NCI-H2196 treated with DMSO at 0.1 percent for 48 hours (cell line): Measurements from ENCODE around the gene ANKRD9.
"Not testable (repeated sequence)": the region's sequence is repeated elsewhere in the genome, so short reads cannot be mapped to it uniquely, and the experiment has no call there.

Source experiments
- DNase-seq: peaks from one replicate; lab custom pipeline; 2025; ENCODE audit not compliant: unreplicated experiment; lab: John Stamatoyannopoulos, UW

Gene ANKRD9, protein sequence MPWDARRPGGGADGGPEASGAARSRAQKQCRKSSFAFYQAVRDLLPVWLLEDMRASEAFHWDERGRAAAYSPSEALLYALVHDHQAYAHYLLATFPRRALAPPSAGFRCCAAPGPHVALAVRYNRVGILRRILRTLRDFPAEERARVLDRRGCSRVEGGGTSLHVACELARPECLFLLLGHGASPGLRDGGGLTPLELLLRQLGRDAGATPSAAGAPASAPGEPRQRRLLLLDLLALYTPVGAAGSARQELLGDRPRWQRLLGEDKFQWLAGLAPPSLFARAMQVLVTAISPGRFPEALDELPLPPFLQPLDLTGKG

GRCh38 chr14:102509746-102510615, at the start of gene ANKRD9:
TSS of gene ANKRD9 (minus strand) at chr14:102509776. CDS start at chr14:102507889, 1,887 bp downstream.
- DNase-seq: peak; percentile 55

GRCh38 chr14:102558556-102558955, 49.0 kb upstream of the ANKRD9 start:
- no peak for DNase-seq

DNA sequence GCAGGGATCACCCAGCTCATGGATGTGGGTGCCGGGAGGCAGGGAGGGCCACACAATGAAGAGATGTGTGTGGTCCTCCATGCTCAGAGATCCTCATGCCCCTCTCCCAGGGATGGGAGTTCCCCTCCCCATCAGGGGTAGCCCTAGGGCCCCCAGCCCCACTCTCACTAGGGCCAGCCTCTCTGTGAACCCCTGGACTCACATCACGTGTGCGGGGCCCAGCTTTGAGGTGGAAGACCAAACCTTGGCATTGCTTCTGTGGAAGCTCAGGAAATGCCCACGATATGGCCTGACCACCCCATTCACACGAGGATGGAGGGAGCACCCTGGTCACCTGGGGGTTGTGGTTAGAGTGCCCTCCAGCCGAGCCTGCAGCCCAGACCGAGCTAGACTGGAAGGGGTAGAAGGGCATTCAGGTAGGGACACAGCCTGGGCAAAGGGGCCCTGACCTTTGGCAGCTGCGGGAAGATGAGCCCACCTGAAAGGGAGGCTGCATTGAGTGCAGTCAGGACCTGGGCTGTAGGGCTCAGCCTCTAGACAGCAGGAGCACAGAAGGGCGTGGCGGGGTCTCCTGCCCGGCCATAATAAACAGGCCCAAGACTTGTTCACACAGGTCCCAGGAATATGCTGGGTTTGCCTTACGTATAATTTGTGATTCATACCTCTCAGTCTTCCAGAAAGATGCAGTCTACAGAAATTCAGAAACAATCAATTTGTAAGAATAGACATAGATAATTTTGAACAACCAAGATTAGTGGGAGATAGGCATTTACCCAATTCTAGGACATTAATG, 48.1 kb upstream of the ANKRD9 start:
- DNase-seq: no peak

DNA sequence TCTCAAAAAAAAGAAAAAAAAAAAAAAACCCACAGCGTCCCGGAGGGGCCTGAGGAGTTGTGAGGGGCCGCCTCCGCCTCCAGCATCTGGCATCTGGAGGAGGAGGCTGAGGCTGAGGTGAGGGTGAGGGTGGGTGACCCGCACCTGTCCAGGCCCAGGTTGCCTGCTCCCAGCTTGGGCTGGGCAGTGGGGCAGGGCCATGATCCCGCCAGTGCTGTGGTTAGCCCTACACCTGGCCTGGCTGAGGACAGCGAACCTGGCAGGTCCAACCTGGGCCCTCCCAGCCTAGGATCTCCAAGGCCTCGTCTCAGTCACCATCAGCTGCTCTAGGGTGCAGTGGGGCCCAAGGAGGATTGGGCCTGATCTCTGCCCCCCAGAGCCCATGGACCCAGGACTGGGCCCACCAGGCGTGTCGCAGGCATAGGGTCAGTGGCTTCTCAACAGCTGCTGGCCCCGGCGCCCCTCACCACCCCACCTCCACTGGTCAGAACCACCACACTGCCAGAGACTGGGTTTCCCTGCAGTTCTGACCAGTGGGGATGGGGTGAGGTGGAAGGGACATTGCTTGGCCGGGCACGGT, 46.6 kb upstream of the ANKRD9 start:
- DNase-seq: no peak

DNA sequence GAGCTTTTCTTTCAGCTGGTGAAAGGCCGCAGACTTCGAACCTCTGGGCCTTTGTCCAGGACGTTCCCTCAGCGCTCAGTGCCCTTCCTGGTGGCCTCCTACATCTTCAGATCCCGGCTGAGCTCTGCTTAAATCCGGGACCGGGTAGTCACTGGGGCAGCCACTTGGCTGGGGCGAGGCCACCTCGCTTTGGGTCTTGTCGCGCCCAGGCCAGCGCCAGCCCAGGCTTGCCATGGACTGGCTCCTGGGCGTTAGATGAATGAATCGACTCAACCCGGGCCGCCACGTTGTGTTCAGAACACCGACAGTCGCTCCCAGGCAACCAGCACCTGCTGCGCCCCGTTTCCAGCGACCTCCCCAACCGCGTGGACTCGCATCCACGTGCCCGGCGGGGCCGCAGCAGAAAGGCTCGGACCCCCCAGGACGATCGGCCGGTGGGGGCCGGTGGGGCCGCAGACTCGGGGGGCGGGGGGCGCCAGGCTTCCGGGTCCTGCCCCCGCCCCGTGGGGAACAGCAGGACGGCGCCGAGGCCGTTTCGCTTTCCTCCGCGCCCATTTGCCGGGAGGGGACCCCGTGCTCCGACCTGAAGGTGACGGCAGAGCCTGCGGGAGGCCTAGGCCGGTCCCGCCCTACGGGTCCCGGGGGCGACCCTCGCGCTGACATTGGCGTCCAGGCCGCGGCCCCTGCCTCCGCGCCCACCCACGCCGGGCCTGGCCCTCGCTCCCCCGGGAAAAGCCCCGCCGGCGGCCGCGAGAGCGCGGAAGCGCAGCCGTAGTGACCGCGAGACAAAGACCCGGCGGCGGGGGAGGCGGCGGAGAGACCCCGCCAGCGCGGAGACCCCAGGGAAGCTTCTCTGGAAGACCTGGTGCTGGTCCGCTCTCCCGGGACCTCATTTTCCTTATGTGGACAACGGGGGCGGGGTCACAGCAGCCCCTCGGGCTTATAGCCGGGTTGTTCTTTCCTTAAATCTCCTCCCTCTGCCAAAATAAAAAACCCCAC, 45.5 kb upstream of the ANKRD9 start:
- DNase-seq: no peak

DNA sequence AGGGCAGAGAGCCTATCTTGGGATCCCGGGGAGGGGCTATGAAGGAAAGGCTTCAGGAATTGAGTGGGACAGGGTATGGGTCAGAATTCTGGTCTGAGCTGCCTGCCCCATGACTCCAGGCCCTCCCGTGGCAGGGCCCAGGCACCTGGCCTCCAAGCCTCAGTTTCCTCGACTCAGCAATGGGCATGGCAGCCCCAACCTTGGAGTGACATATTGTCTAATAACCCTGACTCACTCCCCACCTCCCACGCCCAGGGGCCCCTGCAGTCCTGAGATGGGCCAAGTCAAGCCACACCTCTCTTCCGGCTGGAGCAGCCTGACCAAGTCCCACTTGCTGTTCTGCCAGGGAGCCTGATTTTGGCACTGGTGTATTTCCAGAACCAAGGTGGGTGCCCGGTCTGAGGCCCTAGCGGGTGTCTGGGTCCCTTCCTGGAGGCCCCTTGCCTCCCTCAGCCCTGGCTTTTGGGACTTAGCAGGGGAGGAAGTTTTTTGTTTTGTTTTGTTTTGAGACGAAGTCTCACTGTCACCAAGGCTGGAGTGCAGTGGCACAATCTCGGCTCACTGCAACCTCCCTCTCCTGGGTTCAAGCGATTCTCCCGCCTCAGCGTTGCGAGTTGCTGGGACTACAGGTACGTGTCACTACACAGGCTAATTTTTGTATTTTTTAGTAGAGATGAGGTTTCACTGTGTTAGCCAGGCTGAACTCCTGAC, 42.6 kb upstream of the ANKRD9 start:
- no peak for DNase-seq

DNA sequence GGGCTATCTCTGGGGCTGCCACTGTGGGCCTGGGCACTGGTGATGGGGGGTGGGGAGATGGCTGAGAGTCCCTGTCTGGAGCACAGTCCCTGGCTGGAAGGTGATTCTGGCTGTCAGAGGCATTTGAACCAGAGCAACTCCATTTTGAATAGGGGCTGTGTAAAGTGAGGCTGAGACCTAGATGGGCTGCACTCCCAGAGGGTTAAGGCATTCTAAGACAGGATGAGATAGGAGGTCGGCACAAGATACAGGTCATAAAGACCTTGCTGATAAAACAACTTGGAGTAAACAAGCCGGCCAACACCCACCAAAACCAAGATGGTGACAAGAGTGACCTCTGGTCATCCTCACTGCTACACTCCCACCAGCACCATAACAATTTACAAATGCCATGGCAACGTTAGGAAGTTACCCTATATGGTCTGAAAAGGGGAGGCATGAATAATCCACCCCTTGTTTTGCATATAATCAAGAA, 41.4 kb upstream of the ANKRD9 start:
- DNase-seq: not testable (repeated sequence)

DNA sequence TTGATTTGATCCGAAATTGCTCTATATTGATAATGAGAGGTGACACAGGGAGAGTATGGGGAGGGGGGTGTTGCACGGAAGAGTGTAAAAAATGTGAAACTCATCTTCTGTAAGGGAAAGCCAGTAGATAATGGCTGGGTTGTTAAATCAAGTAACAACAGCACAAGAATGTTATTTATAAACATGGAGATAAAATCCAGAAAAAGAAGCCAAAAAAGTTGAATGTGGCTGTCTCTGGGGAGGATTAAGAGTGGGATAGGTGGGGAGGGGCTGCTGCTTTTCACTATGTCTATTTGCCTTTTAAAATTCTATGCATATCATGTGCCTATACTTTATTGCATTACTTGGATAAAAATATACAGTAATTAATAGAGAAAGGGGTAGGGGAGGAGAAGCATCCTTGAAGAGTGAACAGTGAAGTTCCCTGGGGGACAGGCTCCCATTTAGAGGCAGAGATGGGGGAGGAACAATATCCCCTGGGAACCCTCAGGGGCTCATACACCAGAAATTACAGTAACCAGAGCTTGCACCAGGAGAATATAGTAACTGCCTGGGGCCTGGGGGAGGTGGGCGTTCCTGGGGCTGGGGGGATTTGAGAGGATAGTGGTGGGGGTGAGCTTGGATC, 39.2 kb upstream of the ANKRD9 start:
- no peak for DNase-seq

- DNase-seq: no peak
Measured at GRCh38 chr14:102545461-102546265, 36.1 kb upstream of the ANKRD9 start.

DNA sequence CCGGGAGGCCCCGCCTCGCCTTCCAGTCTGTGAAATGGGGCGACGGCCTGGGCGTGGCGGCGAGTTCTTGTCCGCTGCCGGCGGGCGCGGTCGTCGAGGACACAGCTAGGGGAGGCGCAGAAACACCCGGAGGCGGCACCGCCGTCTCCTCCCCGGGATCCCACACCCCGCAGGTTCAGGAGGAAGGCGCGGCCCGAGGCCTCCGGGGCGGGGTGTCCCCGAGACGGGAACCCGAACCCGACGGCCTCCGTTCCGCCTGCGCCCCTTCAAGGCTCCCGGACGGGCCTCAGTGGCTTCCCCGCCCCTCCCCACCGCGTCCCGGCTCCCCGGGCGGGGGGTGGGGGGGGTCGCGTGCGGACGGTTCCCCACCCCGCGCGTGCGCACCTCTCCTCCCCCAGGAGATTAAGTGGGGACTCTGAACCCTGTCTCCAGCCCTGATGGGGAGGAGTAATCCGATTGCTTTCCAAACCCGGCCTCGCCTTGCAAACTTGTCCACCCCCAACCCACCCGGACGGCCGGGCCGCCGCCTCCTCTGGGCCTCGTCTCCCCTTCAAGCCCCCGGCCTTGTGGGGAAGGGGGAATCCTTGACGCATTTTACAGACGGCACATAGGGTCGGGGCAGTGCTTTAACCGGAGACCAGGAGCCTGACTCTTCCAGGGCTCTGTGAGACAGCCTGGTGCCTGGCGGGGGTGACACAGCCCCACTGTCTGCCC, 35.3 kb upstream of the ANKRD9 start:
- no peak for DNase-seq

DNA sequence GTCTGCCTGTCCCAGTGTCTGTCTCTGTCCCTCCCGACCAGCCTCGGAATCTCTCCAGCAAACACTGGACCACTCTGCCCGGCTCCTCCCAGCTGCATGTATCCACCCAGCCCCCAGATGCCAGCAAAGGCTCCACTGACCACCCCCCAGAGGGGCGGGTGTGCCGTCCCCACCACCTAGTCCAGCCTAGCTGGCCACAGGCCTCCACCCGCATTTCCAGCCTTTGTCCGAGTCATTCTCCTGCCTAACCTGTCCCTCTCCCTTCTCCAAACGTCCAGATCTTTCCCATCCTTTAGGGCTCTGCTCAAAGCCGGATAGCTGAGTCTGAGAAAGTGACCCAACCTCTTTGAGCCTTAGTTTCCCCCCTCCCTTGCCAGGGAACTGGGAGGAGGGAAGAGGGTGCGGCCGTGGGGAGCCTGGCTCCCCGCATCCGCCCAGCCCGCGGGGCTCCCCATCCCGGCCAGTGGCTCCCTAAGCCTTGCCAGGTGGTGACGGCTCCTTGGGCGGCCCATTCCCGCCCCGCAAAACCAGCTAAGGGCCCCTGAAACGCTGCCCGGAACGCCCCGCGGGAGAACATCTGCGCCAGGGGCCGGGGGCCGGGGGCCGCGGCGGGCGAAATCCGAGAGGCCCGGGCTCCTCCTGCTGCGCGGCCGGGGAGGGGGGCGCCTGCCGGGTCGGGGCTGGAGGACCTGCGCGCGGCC, 34.6 kb upstream of the ANKRD9 start:
- no peak for DNase-seq

GRCh38 chr14:102541771-102542170, 32.2 kb upstream of the ANKRD9 start:
- no peak for DNase-seq

GRCh38 chr14:102541029-102541491, 31.5 kb upstream of the ANKRD9 start:
- DNase-seq: not testable (repeated sequence)

GRCh38 chr14:102540315-102541028, 30.9 kb upstream of the ANKRD9 start:
- no peak for DNase-seq

DNA sequence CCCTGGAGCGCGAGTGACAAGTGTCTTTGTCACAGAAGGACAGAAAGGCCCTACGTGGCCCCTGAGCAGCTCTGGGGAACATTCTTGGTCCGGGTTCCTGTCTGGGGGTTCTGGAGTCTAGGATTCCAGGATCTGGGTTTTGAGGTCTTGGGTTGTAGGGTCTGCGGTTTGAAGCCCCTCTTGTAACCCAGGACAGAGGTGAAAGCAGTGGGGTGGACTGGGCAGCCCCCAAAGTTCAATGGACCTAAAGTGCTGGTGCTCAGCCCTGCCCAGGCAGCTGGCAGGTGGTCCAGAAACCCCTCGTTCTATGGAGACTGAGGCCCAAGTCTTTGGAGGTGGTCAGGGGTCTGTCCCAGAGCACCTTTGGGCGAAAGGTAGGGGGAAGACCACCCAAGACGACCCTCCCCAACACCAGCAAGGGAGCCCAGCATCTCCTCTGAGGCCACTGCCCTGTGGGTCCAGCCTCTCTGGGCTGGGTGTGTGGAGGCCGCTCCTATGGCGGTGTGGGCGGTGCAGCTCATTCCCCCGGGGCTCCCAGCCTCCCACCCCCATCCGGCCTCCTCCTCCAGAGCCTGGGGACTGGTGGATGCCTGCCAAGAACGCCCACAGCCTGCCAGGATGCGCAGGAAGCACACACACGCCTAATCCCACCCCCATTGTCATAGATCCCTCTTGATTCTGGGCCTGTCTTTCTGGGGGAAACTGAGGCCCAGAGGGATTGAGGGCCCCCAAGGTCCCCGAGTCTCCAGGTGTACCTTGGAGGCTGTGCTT, 30.2 kb upstream of the ANKRD9 start:
- no peak for DNase-seq
